ENCODE data around the gene OSMR. TPM values are rescaled to one million over a fixed set of nuclear protein-coding genes. Genes with fewer than 3 reads are reported as not detected.

The OSMR gene
- 103 TPM for total RNA-seq

- DNase-seq (ENCODE audit: low spot score) = peak; percentile 95
- ATAC-seq = peak; percentile 96
- intact Hi-C loops (cut with DNase I) = no loop called here
These were observed at the start of gene OSMR for GRCh38 chr5:38845526-38846378. Gene OSMR, plus strand, starts transcription at chr5:38846012. Its CDS starts 23,033 bp downstream, at chr5:38869045.

DNA sequence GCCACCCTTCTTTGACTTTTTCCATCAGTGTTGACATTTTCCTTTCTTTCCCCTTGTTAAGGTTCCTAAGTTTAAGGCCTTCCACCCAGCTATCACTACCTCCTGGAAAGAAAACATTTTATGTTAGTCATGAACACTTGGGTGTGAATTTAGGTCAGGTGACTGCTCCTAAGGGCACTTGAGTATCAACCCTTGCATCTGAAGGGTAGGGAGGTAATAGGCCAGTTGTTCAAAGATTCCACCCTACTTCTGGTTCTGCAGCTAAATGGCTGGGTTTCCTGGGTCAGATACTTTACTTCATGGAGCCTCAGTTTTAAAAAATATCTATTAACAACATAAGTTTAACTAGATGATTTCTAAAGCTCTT is 49.1 kb upstream of the OSMR start:
- no peak for DNase-seq (ENCODE audit: low spot score)
- intact Hi-C loops (cut with DNase I) = no loop called here
- ATAC-seq = no peak

DNA sequence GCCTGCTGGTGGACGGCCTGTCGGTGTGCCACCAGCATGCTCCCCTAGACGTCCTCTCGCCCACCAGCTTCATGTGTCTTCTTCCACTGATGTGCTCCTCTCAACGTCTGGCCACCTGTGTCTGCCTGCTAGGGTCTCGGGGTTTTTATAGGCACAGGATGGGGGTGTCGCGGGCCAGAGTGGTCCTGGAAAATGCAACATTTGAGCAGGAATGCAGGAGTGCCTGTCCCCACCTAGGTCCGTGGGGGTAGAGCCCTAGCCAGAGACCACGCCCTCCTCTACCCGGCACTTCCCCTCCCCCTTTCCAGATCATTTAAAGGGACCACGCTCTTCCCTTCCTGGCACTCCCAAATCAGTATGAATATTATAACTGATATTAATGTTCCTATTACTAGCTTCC is 48.0 kb upstream of the OSMR start:
- intact Hi-C loops (cut with DNase I) = no loop called here
- no peak for DNase-seq (ENCODE audit: low spot score)

GRCh38 chr5:38799556-38800377 is 46.0 kb upstream of the OSMR start:
- intact Hi-C loops (cut with DNase I) = no loop called here
- ATAC-seq (peak; percentile 68), DNase-seq (ENCODE audit: low spot score) (no peak)

More for the DNA sequence above, 48.0 kb upstream of the OSMR start:
- no peak for ATAC-seq

GRCh38 chr5:38800515-38800914 is 45.3 kb upstream of the OSMR start:
- peak; percentile 64 for ATAC-seq
- intact Hi-C loops (cut with DNase I) = no loop called here
- no peak for DNase-seq (ENCODE audit: low spot score)

DNA sequence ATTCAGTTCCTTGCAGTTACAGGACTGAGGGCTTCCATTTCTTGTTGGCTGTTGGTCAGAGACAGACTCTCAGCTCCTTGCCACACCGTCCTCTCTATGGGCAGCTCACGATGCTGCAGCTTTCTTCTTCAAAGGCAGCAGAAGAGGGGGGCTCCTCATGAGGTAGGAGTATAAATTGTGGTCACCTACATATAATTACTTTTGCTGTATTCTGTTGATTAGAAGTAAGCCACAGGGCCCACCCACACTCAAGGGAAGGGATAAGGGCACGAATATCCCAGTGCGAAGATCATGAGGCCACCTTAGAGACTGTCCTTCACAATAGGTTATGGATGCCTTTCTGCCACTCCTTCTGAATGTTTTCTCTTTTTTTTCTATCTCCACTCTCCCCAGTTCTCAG is 43.7 kb upstream of the OSMR start:
- DNase-seq (ENCODE audit: low spot score) (no peak), ATAC-seq (no peak)
- intact Hi-C loops (cut with DNase I) = no loop called here

- DNase-seq (ENCODE audit: low spot score) = no peak
- intact Hi-C loops (cut with DNase I) = no loop called here
- ATAC-seq = no peak
These were observed 42.6 kb upstream of the OSMR start for GRCh38 chr5:38803246-38803645.

GRCh38 chr5:38806775-38807258 is 39.0 kb upstream of the OSMR start:
- DNase-seq (ENCODE audit: low spot score) = no peak
- intact Hi-C loops (cut with DNase I) = no loop called here
- ATAC-seq = peak; percentile 33

DNA sequence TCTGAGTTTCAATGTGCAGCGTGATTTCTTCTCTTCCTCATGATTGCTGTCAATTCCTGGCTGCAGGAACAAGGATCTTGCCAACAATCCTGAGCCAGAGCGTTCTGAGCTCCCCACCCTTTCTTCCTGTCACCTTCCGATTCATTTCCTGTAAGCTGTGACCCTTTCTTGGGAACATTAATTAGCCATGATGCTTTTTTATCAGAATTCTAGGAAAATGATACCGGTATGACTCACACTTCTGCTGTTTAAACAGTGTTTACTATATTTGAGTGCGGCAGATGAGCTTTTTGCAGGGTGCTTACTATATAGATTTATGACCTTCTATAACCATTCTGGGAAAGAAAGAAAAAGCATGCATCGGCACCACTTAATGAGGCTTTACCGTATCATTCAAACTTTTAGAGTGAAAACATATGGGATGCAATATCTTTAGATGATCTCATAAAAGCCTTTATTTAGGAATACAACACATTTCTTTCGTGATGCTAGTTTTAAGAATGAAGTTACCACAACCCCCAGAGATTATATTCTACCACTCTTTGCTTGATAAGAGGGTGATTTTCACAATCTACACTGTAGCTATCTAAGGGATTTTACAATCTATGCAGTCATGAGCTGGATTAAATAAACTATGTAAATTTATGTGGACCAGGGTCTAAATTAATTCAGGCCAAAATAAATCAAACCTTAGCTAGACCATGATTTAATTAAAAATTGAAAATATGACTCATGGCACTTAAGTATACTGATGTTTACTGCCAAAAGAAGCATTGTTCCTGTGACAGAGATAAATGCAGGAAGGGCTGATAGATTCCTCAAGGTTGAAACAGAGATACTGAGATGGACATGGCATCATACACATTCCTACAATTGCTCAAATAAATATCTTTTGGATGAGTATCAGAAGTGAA is 38.0 kb upstream of the OSMR start:
- intact Hi-C loops (cut with DNase I) = no loop called here
- ATAC-seq (no peak), DNase-seq (ENCODE audit: low spot score) (no peak)

DNA sequence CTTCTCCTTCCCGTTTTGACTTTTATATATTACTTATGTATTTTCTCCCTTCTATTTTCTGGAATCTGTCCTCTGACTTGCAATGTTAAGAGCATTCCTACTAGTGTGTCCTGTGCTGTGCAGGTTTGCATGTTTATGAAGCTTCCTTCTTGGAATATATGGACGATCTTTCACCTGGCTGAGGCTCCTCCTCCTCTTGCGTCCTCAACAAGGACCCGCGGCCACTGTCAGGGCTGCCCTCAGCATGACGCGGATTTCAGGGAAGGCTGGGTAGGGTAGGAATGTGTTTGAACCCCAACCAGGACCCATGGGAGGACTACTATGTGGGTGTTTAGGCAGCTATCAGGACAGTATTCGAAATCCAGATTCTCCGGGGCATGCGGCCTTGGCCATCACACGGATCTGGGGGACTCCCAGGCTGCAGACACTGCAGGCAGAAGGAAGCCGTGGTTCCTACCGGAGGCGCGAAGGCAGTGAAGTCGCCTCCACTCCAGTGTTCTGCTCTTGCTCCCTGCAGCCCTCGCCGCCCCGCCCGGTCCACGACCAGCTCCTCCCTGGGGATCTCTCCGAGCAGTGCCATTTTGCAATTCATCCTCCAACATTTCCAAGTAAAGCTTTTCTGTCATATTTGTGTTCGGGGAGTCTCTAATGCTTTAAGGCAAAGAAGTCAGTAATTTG is 37.0 kb upstream of the OSMR start:
- ATAC-seq (peak; percentile 3), DNase-seq (ENCODE audit: low spot score) (no peak)

DNA sequence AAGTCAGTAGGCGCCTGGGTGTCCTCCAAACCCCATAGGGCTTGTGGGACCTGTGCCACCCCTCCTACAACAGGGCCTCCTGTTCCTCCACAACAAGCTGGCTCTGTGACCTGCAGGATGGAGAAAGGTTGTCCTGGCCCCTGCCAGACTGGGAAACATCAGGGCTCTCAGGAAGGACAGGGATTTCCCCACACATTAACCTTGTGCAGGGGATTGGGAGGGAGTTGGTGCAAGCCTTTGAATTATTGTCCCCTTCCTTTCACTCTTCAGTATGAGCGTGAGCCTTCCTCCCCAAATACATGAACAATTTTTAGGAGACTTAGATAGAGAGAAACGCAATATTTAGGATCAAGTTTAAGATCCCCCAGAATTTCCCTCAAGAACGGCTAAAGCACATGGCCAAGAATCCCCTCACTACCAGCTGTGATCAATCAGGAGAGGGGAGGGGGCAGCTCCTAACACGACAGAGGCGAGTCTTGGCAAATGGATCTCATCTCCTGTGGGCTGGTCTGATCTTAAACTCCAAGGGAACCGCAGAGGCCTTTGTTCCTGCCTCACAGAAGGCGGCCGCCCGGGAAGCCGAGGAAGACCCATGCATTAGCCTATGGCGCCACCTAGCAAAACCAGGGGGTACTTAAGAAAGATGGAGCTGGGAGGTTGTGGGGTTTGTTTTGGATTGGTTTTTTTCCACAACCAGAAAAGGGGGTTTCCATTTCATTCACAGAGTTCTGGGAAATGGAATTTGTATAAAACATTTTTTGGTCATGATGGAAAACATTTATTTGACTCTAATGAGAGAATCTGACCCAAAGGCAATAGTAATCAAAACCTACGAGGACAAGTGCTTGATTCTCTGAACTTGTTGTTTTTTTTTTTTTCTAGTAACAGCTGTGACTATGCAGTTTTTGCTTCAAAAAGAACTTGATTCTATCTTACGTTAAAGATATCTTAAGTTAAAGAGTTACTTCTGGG is 36.1 kb upstream of the OSMR start:
- DNase-seq (ENCODE audit: low spot score) (peak; percentile 90), ATAC-seq (peak; percentile 95)
- intact Hi-C loops (cut with DNase I) = loop anchor here (1.0 kb wide), 1 partner anchor 389 kb away; no protein-coding TSS in a partner anchor

More for the DNA sequence above, 37.0 kb upstream of the OSMR start:
- intact Hi-C loops (cut with DNase I) = loop anchor here (1.0 kb wide), 1 partner anchor 389 kb away; no protein-coding TSS in a partner anchor

DNA sequence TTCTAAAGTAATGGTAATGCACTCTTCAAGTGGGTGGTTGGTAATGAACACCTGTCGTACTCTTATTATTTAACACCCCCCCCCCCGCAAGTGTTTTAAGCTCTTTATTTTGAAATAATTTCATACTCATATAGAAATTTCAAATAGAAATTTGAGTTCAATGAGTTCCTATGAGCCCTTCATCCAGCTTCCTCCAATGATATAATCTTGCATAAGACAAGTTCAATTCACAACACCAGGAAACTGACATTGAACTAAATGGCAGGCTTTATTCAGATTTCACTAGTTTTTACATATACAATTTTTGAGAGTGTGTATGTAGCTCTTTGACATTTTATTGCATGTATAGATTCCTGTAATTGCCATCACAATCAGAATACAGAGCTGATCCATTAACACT is 30.9 kb upstream of the OSMR start:
- DNase-seq (ENCODE audit: low spot score) (no peak), ATAC-seq (no peak)
- intact Hi-C loops (cut with DNase I) = no loop called here

DNA sequence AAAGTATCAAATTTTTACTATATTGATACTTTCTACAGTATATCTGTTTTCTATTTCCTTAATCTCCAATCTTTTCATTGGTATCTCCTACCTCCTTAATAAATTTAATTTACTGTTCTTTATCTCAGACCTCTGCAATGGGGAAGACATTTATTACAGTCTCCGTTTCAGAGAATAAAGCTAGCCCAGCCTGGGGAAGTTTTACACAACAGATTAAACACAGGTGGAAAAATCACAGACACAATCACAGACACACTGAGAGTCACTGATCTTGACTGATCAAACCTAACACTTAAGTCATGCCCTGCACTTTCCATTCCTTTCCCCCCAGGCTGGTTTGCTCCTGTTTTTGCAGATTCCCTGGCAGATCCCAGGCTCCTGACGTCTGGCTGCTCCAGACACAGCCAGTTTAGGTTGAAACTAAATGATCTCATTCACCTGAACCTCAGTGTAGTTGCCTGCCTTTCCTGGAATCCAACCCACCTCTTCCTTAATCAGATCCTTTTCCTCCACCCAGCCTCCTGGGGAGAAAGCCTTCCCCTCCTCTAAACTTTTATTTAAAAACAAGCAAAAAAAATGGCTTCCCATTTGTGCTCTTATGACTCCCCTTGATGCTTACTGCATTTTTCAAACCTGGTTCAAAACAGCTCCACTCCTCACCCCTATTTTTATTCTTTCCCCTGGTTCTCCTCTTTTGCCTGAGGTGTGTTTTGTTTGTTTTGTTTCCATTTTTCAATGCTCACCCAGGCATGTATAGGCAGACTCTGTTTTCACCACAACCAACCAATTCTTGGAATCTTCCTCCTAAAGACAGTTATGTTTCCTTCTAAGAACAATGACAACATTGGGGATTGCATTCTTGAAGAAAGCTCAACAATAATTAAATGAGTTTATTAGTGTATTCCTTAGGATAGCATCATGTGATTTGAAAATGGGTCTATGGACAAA is 29.5 kb upstream of the OSMR start:
- intact Hi-C loops (cut with DNase I) = no loop called here
- DNase-seq (ENCODE audit: low spot score) (no peak), ATAC-seq (no peak)

GRCh38 chr5:38821679-38822078 is 24.1 kb upstream of the OSMR start:
- intact Hi-C loops (cut with DNase I) = no loop called here
- ATAC-seq = no peak
- DNase-seq (ENCODE audit: low spot score) = no peak

GRCh38 chr5:38823503-38823902 is 22.3 kb upstream of the OSMR start:
- ATAC-seq = no peak
- DNase-seq (ENCODE audit: low spot score) = no peak
- intact Hi-C loops (cut with DNase I) = no loop called here

DNA sequence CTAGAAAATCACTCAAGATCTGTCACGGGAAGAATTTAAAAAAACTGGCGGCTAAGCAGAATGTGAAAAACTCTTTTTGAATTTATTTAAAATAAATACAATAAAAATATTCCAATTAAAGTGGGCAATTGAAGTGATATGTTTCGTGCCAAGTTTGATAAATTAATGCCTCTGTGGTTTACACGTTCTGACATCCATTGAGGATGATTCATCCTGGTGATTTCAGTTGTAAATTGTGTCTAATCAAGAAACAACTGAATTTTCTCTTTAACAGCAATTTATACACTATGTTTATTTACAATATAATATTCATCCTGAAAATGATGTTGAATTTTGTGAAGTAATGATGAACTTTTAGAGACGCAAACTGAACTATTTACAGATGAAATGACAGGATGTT is 21.0 kb upstream of the OSMR start:
- intact Hi-C loops (cut with DNase I) = no loop called here
- no peak for DNase-seq (ENCODE audit: low spot score)
- ATAC-seq = no peak

Measured in sciatic nerve (tissue), 2 donors.